ENCODE measurements around the gene IL26. TPM values are rescaled to one million over a fixed set of nuclear protein-coding genes. Genes with fewer than 3 reads are reported as not detected.

Gene IL26
- total and polyA plus RNA-seq, 12 donors, result not detected

GRCh38 chr12:68173792-68174191 lies 51.8 kb downstream of the IL26 start:
- no peak for TF ChIP-seq POLR2A (IDR thresholded peaks at IDR 0.05)
- no peak for TF ChIP-seq CTCF (IDR thresholded peaks at IDR 0.05)
- DNase-seq, result no peak
- no peaks in the 10 kb centered on the region for H3K36me3 ChIP-seq (replicated peaks in 1 of 2)

GRCh38 chr12:68170726-68171125 lies 54.9 kb downstream of the IL26 start:
- H3K4me1 ChIP-seq (replicated peaks in 1 of 2), result no peaks in the 10 kb centered on the region
- H3K9me3 ChIP-seq (replicated peaks in 1 of 3), result no peaks in the 10 kb centered on the region
- DNase-seq, result no peak
- no peak overlapping the region for H3K4me3 ChIP-seq
- intact Hi-C loops (cut with DNase I), result no loop called here
- 78 to 91% (median 87%) methylated on average over 2 of the region's 2 CpGs for WGBS, 4 donors
- H3K27ac ChIP-seq, result no peak overlapping the region
- no peak for TF ChIP-seq POLR2A (IDR thresholded peaks at IDR 0.05)
- TF ChIP-seq CTCF (IDR thresholded peaks at IDR 0.05), result no peak
- H3K36me3 ChIP-seq (replicated peaks in 1 of 2), result no peaks in the 10 kb centered on the region
- no peaks in the 10 kb centered on the region for H3K27me3 ChIP-seq

More at GRCh38 chr12:68173792-68174191, 51.8 kb downstream of the IL26 start:
- Histone ChIP-seq H3K27me3 (no peaks in the 10 kb centered on the region), H3K4me3 (no peak overlapping the region), H3K27ac (no peak overlapping the region), H3K4me1 (replicated peaks in 1 of 2) (no peaks in the 10 kb centered on the region), H3K9me3 (replicated peaks in 1 of 3) (no peaks in the 10 kb centered on the region)
- intact Hi-C loops (cut with DNase I), result no loop called here

- intact Hi-C loops (cut with DNase I), result no loop called here
- H3K9me3 ChIP-seq (replicated peaks in 1 of 3), result no peaks in the 10 kb centered on the region
- no peaks in the 10 kb centered on the region for H3K4me1 ChIP-seq (replicated peaks in 1 of 2)
- no peak for DNase-seq
- no peaks in the 10 kb centered on the region for H3K27me3 ChIP-seq
- no peak overlapping the region for H3K4me3 ChIP-seq
- TF ChIP-seq CTCF (IDR thresholded peaks at IDR 0.05) (no peak), POLR2A (IDR thresholded peaks at IDR 0.05) (no peak)
- 92 to 100% (median 98%) methylated on average over 1 of the region's 1 CpG for WGBS, 4 donors
- no peaks in the 10 kb centered on the region for H3K36me3 ChIP-seq (replicated peaks in 1 of 2)
- H3K27ac ChIP-seq, result no peak overlapping the region
Measured at GRCh38 chr12:68169213-68169889, 56.3 kb downstream of the IL26 start.

DNA sequence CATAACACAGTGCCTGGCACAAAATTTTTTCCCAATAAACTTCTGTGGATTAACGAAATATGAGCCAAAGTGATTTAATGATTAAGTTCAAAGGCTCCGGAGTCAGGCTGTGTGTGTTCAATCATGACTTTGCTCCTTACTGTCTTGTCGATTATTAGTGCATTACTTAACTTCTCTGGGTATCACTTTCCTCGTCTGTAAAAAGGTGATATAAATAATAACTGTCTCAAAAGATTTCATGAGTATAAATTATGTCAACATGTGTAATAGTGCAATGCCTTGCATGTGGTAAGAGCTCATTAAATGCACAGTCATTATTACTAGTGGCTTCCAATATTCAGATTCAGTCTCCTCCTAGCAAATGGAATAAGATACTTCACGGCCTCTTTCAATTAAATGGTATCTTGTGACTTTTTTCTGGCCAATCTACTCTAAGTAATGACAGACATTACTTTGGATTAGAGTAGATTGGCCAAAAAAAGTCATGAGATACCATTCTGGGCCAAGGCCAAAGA lies 59.2 kb downstream of the IL26 start:
- no peaks in the 10 kb centered on the region for H3K9me3 ChIP-seq (replicated peaks in 1 of 3)
- no peak for DNase-seq
- no peak overlapping the region for H3K4me3 ChIP-seq
- no peak for TF ChIP-seq POLR2A (IDR thresholded peaks at IDR 0.05)
- no peak for TF ChIP-seq CTCF (IDR thresholded peaks at IDR 0.05)
- H3K27ac ChIP-seq, result no peak overlapping the region
- H3K4me1 ChIP-seq (replicated peaks in 1 of 2), result no peaks in the 10 kb centered on the region
- WGBS, 4 donors, result 48 to 62% (median 51%) methylated on average over 5 of the region's 5 CpGs
- no peaks in the 10 kb centered on the region for H3K27me3 ChIP-seq
- H3K36me3 ChIP-seq (replicated peaks in 1 of 2), result no peaks in the 10 kb centered on the region
- intact Hi-C loops (cut with DNase I), result no loop called here

Measured in adrenal gland (tissue), 12 donors.